Activated effector memory CD4-positive, alpha-beta T cell treated with Interleukin-2 at 50 U/mL for 16 hours (primary cell): Measurements from ENCODE around the gene ACCS.
A peak's percentile ranks its signal among the peaks of the same experiment; 100 is the strongest.

Experiments
- DNase-seq: peaks from one replicate; pipeline ENCODE4 v3.0.0-alpha.2; 2020

Gene ACCS

DNA sequence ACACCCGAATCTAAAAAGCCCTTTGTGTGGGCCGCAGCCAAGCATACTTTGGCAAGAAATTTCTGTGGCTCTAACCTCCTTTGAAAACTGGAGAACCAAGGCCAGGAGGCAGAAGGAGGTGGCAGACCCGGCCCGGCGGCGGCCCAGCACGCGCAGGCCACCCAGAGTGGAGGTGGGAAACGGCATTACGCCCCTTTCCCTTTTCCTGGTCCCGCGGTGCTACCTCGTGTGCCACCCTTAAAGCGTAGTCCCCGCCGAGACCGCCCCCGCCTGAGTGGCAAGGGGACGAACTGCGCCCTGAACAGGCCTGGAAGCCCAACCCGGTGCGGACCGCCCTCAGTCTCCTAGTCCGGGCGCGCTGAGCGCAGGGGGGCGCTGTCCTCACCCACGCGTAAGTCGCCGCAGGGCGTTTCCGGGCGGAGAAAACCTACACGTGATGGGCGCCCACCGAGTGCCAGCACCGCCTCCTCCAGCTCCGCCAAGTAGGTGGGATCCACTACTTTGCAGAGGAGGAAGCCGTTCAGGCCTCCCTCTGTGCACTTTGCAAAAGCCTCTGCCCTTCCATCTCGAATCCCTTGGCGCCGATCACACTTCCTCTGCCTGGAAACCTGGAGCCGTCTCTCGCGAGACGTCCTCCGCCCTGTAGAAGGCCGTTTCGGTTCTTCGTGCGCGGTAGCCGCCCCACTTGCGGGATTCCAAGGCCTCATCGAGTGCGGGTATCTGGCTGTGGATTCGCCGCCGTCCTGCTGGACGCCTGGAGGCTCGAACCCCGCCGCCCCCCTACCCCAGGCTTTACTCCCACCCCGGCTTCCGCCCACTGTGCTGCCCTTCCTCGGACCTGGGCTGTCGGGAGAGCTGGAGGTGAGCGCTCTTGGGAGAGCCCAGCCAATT lies at the start of gene ACCS:
Gene ACCS, plus strand, starts transcription at position 430 of the 891 bp plus-strand sequence. CDS start 1,358 bp downstream, outside the sequence.
- peak; percentile 86 for DNase-seq

GRCh38 chr11:44016546-44017442 lies 49.3 kb upstream of the ACCS start:
- DNase-seq: no peak

- no peak for DNase-seq
Measured at GRCh38 chr11:44017443-44018126, 48.5 kb upstream of the ACCS start.

DNA sequence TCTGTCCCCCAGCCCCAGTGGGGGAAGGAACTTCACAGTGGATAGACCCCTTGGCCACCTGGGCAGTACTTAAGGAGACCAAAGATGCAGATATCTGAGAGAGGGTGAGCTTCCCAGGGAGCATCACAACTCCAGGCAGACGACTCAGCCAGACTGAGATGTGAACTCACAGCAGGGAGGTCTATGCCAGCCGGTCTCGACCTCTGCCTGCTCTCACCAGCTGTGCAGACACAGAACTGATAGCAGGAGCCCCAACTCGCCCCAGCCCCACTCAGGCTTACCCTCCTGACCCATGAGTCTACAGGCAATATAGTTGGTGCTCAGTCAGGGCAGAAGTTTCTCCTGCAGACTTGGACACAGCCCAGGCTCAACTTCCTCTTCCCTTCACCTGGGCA lies 47.9 kb upstream of the ACCS start:
- DNase-seq: no peak

- no peak for DNase-seq
Measured at GRCh38 chr11:44018829-44019228, 47.2 kb upstream of the ACCS start.

DNA sequence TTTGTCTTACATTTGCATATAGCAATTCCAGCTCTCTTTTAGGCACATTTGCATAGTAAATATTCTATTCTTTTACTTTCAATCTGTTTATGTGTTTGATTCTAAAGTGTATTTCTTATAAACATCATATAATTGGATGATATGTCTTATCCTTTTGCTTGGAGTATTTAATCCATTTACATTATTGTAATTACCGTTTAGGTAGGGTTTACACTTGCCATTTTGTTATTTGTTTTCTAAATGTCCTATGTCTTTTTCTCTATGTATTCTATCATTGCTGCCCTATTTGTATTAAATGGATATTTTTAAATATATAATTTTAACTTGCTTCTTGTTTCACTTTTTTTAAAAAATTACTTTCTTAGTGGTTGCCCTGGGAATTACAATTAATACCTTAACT lies 41.1 kb upstream of the ACCS start:
- DNase-seq: no peak

- DNase-seq: no peak
Measured at GRCh38 chr11:44025727-44026126, 40.3 kb upstream of the ACCS start.

- DNase-seq: no peak
Measured at GRCh38 chr11:44028401-44028800, 37.7 kb upstream of the ACCS start.

DNA sequence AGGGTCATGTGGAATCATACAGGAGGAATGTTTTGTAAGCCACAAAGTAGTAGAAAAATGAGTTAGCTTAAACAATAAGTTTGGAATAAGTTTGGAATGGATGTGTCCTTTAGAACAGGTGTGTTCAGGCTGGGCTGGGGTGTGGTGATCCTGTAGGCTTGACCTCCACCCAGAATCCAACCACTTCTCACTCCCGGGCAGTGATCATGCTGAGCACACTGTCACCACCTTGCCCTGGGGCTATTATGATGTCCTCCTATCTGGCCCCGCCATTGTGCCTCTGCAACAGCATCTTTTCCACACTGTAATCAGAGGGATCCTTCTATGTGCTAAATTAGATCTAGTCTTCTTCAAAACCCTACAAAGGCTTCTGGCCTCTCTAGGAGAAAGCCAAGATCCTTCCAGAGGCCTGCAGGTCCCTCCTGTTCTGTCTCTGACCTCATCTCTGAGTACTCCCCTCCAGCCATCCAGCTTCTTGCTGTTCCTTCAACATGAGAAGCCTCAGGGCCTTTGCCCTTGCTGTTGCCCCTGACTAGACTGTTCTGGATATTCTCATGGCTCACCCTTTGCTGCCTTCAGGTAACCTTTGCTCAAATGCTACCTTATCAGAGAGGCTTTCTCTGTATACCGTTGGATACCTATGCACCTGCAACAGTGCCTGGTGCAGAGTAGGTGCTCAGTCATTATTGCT lies 37.1 kb upstream of the ACCS start:
- no peak for DNase-seq

DNA sequence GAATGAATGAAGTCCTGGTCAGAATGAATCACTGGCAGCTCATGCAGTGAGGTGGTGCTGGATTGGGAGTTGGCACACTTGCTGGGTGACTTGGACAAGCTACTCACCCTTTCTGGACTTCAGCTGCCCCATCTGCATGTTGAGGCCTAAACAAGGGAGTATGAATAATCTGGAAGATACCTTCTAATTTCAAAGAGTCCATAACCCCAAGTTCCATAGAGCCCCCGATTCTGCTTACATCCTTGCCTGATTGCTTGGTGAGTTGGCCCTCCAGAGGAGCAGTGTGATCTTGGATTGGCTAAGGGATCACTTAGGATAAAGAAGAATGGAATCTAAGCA lies 36.6 kb upstream of the ACCS start:
- no peak for DNase-seq

DNA sequence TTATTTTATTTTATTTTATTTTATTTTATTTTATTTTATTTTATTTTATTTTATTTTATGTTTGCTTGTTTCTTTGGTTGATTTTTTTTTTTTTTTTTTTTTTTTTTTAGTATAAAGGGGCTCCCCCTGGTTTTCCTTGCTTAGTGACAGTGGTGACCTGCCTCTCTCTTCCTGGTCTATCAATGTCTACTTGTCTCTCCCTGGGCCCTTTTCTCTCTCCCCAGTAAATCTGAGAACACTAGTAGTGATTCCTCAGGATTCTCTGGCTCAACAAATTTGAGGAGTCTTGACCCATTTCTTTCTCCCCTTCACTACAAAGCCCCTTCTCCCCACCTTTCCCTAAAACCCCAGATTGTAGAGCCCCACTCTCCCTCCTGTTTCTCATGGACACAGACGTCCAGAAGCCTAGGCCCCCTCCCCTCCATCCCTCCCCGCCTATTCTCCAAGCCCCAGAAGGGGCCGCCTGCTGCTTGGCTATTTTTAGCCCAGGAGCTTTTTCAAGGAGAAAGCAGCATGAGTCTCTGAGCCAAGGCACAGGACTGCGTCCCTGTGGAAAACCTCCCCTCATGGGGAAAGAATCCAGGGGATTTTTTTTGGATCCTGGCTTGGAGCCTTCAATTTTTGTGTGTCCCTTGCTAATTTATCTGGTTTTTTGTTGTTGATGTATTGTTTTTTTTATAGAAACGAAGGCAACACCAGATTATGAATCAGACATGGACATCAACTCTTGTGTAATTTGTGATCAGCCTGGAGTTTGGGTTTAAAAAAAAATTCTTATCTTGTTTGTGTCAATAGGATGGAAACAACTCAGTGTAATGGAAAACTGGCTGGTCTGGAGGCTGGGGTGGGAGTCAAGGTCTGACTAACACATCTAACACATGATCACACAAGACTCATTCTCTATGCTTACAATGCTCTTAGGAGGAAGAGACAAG lies 35.8 kb upstream of the ACCS start:
- no peak for DNase-seq

DNA sequence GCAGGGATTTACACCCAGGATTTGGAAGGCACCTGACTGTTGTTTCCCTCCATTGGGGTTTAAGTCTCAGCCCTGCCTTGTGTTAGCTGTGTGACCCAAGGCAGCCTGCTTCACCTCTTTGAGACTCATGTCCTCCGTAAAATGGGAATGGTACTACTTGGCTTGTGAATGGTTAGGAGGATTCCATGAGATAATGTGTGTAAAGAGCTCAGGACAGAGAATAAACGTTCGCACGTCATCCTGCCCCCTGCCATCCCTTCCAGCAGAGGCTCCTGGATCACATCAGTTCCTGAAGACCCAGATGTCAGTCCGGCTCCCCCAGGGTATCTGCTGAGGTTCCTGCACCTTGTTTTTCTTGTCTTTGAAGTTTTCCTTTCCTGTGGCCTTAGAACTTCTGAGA lies 35.1 kb upstream of the ACCS start:
- no peak for DNase-seq

GRCh38 chr11:44031549-44031948 lies 34.5 kb upstream of the ACCS start:
- DNase-seq: no peak

DNA sequence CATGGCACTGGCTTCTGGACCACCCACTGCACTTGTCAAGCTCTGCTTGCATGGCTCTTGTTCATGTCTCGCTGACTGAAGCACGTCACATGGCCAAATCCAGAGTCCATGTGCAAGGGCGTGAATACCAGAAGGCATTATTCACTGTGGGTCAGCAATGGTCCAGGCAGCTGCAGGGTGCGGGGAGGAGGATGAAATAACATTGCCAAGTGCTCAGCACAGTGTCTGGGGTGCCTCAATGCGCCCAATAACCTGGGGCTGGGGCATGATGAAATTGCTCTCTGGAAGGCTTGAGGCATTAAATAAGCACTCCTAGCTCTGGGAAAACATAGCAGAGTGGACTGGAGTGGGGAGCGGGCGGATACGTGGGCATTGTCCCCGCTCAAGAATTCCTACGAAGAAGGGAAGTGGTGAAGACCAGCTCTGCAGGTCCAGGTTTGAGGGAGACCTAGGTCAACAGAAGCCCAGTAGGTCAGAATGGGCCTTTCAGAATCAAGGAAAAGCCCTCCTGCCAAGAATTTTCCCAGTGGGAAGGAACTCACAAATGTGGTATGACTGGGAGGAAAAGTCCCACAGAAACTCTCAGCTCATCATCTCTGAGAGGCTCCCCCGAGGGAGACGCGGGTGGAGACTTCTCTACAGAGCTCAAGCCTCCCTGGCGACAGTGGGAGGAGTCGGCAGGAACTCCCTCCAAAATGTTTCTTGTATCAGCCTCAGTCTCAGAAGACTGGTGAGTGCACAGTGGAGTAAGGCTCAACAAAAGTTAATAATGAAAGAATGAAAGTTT lies 33.6 kb upstream of the ACCS start:
- no peak for DNase-seq

DNA sequence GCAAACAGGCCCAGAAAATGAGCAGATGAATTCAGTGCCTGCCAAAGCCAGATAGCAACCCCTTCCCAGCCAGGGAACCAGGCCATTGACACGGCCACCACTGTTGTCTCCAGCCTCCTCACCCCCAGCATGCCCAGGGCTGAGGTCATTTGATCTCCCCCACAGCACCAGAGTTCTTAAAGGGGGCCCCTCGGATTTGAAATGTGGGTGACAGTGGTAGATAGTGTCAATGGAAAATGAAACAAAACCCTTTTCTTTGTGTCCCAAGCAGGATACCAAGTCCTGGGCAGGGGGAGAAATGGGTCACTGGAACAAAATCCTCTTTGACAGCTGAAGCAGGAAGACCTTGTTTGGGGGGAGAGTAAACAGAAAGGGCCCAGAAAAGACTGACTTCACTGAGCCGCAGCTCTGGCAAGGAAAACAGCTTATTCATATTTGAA lies 32.6 kb upstream of the ACCS start:
- DNase-seq: no peak

- no peak for DNase-seq
Measured at GRCh38 chr11:44033856-44034255, 32.2 kb upstream of the ACCS start.

GRCh38 chr11:44034639-44035038 lies 31.4 kb upstream of the ACCS start:
- no peak for DNase-seq

- no peak for DNase-seq
Measured at GRCh38 chr11:44036811-44037657, 29.0 kb upstream of the ACCS start.

- no peak for DNase-seq
Measured at GRCh38 chr11:44037658-44037998, 28.4 kb upstream of the ACCS start.

GRCh38 chr11:44043157-44043556 lies 22.9 kb upstream of the ACCS start:
- no peak for DNase-seq
